BE2C (cell line): ENCODE data around the gene MLXIP.

Experiments used
- DNase-seq: peaks from one replicate; pipeline ENCODE4 v3.0.0-alpha.2; 2020
- H3K27me3 ChIP-seq: fragments of 250-450 bp; sonication (Bioruptor Pico); 2 replicates; pipeline ENCODE4 v1.5.1; 2020; ENCODE audit warnings: mild to moderate bottlenecking
- H3K36me3 ChIP-seq: fragments of 250-450 bp; sonication (Bioruptor Pico); 2 replicates; pipeline ENCODE4 v1.5.1; 2020; ENCODE audit warnings: mild to moderate bottlenecking
- H3K4me1 ChIP-seq: fragments of 250-450 bp; sonication (Bioruptor Pico); 2 replicates; pipeline ENCODE4 v1.5.1; 2020
- H3K4me3 ChIP-seq: 2 replicates; pipeline ENCODE4 v1.5.1; 2011; ENCODE audit warnings: low read depth, low read length
- H3K9me3 ChIP-seq: fragments of 250-450 bp; sonication (Bioruptor Pico); 2 replicates; pipeline ENCODE4 v1.5.1; 2020
- CTCF ChIP-seq: IDR thresholded peaks from 2 replicates; pipeline ENCODE4 v1.5.1; 2012; ENCODE audit warnings: mild to moderate bottlenecking, low read depth, low read length

Gene MLXIP

GRCh38 chr12:122185079-122185478 lies 106.5 kb downstream of the MLXIP start:
- no peaks in the 10 kb centered on the region for H3K27me3 ChIP-seq
- no peak for DNase-seq
- H3K4me1 ChIP-seq = no peaks in the 10 kb centered on the region
- no peaks in the 10 kb centered on the region for H3K9me3 ChIP-seq
- H3K4me3 ChIP-seq = no peak overlapping the region
- no peak for TF ChIP-seq CTCF
- no peaks in the 10 kb centered on the region for H3K36me3 ChIP-seq

GRCh38 chr12:122185494-122186082 lies 107.0 kb downstream of the MLXIP start:
- Histone ChIP-seq H3K36me3 (no peaks in the 10 kb centered on the region), H3K4me3 (no peak overlapping the region), H3K27me3 (no peaks in the 10 kb centered on the region), H3K4me1 (no peaks in the 10 kb centered on the region), H3K9me3 (no peaks in the 10 kb centered on the region)
- no peak for TF ChIP-seq CTCF
- no peak for DNase-seq

GRCh38 chr12:122187466-122187865 lies 108.9 kb downstream of the MLXIP start:
- Histone ChIP-seq H3K4me3 (no peak overlapping the region), H3K4me1 (no peaks in the 10 kb centered on the region; the same call in 1 of the 2 replicates), H3K9me3 (no peaks in the 10 kb centered on the region), H3K27me3 (no peaks in the 10 kb centered on the region), H3K36me3 (no peaks in the 10 kb centered on the region)
- DNase-seq = no peak
- no peak for TF ChIP-seq CTCF

- no peak overlapping the region for H3K4me3 ChIP-seq
Observed at GRCh38 chr12:122189626-122190475, 111.3 kb downstream of the MLXIP start.

GRCh38 chr12:122190842-122191668 lies 112.5 kb downstream of the MLXIP start:
- Histone ChIP-seq H3K27me3 (no peaks in the 10 kb centered on the region), H3K9me3 (no peaks in the 10 kb centered on the region), H3K36me3 (no peaks in the 10 kb centered on the region), H3K4me3 (no peak overlapping the region), H3K4me1 (no peaks in the 10 kb centered on the region; the same call in 1 of the 2 replicates)
- peak; percentile 74 for DNase-seq
- TF ChIP-seq CTCF = peak; percentile 97

More at GRCh38 chr12:122189626-122190475, 111.3 kb downstream of the MLXIP start:
- Histone ChIP-seq H3K9me3 (no peaks in the 10 kb centered on the region), H3K36me3 (no peaks in the 10 kb centered on the region), H3K27me3 (no peaks in the 10 kb centered on the region), H3K4me1 (no peaks in the 10 kb centered on the region; the same call in 1 of the 2 replicates)
- TF ChIP-seq CTCF = no peak
- DNase-seq = no peak
